Measurements from ENCODE around the gene DNAJC18. TPM values are rescaled to one million over a fixed set of nuclear protein-coding genes. Genes with fewer than 3 reads are reported as not detected.
"Not testable (repeated sequence)": the region's sequence is repeated elsewhere in the genome, so short reads cannot be mapped to it uniquely, and the experiment has no call there.

DNAJC18 gene
- total RNA-seq: 1 to 10 TPM; 5.9 to 8.5 TPM

DNA sequence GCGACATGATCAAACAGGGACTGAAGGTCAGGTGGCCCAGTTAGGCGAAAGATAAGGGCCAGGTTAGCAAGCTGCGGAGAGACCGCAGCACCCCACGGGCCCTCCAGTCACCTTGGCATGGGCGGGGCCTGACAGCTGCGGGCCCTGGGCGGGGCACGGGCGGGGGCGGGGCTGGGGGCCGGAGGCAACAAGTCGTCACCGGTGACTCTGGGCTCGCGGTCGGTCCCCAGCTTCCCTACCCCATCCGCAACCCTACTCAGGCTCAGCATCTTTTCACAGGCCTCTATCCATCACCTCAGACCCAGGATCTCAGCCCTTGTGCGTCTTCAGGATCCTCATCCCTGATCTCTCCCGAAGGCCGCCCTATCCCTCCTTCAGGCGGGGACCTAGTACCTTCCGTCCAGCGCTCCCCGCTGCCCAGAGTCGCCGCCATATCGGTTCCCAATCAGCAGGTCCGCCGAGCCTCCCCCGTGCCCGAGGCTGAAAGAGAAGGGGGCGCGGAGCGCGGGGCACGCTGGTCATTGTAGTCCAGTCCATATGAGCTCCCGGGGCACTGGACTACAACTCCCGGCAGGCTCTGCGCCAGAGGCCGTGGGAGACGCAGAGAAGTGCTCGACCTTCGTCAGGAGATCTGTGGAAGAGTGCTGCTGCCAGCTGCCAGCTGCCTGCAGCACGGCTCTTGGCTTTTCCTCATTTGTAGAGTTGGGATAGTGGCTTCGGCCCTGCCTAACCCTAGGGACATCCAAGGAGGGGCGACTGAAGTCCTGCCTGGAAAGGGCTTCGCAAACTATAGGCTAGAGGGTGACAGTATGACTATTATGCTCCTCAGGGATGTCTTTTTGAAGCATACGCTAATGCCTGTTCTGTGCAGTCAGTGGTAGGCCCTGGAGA is at the start of gene DNAJC18:
DNAJC18 (minus strand) TSS at position 513 of the 891 bp plus-strand sequence; CDS start at position 433, 80 bp downstream.
- Histone ChIP-seq H3K36me3 (peaks cover 9% of the 10 kb centered on the region), H3K4me1 (peaks cover 0 to 13% of the 10 kb centered on the region in 2 donors), H3K4me3 (peak within 1 kb of the TSS; percentile 76 to 87), H3K9me3 (no peaks in the 10 kb centered on the region), H3K27me3 (no peaks in the 10 kb centered on the region), H3K27ac (peak within 1 kb of the TSS; percentile 96 to 97)
- no peak for TF ChIP-seq CTCF (IDR thresholded peaks at IDR 0.05)
- DNase-seq (ENCODE audit: low spot score): peak; percentile 94

DNA sequence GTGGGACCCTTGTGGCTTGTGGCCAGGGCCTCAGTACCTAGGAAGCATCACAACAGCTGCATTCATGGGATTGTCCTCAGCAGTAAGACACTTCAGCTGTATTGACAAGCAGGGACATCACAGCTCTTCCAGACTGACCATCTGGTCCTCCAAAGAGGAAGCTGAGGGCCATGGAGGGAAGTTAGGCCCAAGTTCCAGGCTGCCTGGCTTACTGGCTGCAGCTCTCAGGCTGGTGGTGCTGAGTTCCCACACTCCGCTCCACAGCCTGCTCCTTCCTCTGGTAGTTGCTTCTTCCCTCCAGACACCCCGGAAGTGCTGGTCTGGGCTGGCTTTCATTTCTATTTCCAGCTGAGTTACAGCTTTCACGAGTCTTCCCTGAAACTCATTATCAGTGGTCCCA is 48.9 kb upstream of the DNAJC18 start:
- TF ChIP-seq CTCF (IDR thresholded peaks at IDR 0.05): no peak
- Histone ChIP-seq H3K4me1 (peaks cover 0 to 22% of the 10 kb centered on the region in 2 donors), H3K27me3 (no peaks in the 10 kb centered on the region), H3K4me3 (no peak overlapping the region), H3K9me3 (no peaks in the 10 kb centered on the region), H3K36me3 (no peaks in the 10 kb centered on the region), H3K27ac (peak overlapping the region in 1 of 2 donors; percentile 15)
- DNase-seq (ENCODE audit: low spot score): no peak

GRCh38 chr5:139486201-139486600 is 46.9 kb upstream of the DNAJC18 start:
- Histone ChIP-seq H3K27ac (no peak overlapping the region), H3K36me3 (no peaks in the 10 kb centered on the region), H3K9me3 (no peaks in the 10 kb centered on the region), H3K4me3 (no peak overlapping the region), H3K4me1 (peaks cover 0 to 32% of the 10 kb centered on the region in 2 donors), H3K27me3 (no peaks in the 10 kb centered on the region)
- TF ChIP-seq CTCF (IDR thresholded peaks at IDR 0.05): no peak
- DNase-seq (ENCODE audit: low spot score): no peak

DNA sequence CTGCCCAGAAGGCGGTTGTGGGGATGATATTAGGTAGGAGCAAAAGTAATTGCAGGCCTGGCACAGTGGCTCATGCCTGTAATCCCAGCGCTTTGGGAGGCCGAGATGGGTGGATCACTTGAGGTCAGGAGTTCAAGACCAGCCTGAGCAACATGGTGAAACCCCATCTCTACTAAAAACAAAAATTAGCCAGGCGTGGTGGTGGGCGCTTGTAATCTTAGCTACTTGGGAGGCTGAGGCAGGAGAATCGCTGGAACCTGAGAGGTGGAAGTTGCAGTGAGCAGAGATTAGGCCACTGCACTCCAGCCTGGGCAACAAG is 43.5 kb upstream of the DNAJC18 start:
- not testable (repeated sequence) for H3K9me3 ChIP-seq; H3K27me3 ChIP-seq; DNase-seq (ENCODE audit: low spot score)
- H3K4me1 ChIP-seq: peaks cover 0 to 62% of the 10 kb centered on the region in 2 donors
- peak overlapping the region; percentile 53 to 60 for H3K4me3 ChIP-seq
- peak overlapping the region; percentile 92 to 100 for H3K27ac ChIP-seq
- H3K36me3 ChIP-seq: peaks cover 24% of the 10 kb centered on the region

DNA sequence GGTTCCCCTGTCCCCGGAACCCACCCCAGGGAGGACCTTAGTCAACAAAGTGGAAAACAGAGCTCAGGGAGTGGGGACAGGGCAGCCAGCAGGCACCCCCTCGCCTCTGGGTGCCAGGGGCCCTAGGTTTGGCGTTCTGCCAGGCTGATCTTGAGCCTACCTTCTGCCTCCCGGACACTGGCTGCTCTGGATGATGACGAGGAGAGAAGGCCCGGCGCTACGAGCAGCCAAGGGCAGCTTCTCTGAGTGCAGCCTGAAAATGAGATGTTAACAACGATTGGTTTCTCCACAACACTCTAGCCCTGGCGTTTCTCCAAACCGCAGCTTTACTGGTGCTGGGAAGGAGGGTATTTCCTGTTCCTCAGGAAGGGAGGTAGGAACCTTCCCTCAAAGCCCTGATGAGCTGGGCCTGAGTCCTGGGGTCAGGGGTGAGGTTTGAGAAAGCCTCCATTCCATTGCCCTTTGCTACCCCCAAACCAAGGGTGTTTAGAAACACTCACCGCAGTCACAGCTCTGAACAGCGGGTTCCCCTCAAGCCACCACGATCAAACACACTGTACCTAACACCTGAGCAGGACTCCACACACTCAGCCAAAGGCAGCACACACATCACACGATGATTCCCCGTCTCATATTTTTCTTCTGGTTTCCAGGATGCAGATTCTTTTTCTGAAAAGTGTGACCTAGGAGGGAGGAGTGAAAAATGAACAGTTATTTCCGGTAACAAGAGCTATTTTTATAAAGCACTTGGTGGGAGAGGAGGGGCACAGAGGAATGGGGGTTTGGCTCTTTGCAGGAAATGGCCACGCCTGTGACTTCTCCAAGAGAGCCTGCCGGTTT is 42.9 kb upstream of the DNAJC18 start, which contains the start of gene STING1:
STING1 (minus strand) TSS at position 709 of the 840 bp plus-strand sequence. CDS start 1,054 bp downstream, outside the sequence.
- TF ChIP-seq CTCF (IDR thresholded peaks at IDR 0.05): no peak
- no peaks in the 10 kb centered on the region for H3K27me3 ChIP-seq
- H3K27ac ChIP-seq: peak within 1 kb of the TSS; percentile 92 to 100
- H3K9me3 ChIP-seq: no peaks in the 10 kb centered on the region
- peaks cover 30% of the 10 kb centered on the region for H3K36me3 ChIP-seq
- DNase-seq (ENCODE audit: low spot score): peak; percentile 93
- H3K4me1 ChIP-seq: peaks cover 0 to 68% of the 10 kb centered on the region in 2 donors
- H3K4me3 ChIP-seq: peak within 1 kb of the TSS; percentile 53 to 60

- Histone ChIP-seq H3K36me3 (peaks cover 36% of the 10 kb centered on the region), H3K9me3 (no peaks in the 10 kb centered on the region), H3K4me1 (peaks cover 0 to 69% of the 10 kb centered on the region in 2 donors), H3K4me3 (peak overlapping the region; percentile 53 to 60), H3K27ac (peak overlapping the region; percentile 92 to 100), H3K27me3 (no peaks in the 10 kb centered on the region)
- no peak for DNase-seq (ENCODE audit: low spot score)
- TF ChIP-seq CTCF (IDR thresholded peaks at IDR 0.05): peak in 1 of 2 donors; percentile 49
Measured at GRCh38 chr5:139481580-139482049, 42.3 kb upstream of the DNAJC18 start.

All from right atrium auricular region (tissue), 2 donors.